HEK293 (cell line): ENCODE measurements around the gene CAP2.

ENCODE experiments used
- CTCF ChIA-PET: fragments of 350-600 bp; formaldehyde crosslinking; extraction: SDS; loops from one replicate; lab custom pipeline; 2021; ENCODE audit warnings: antibody characterized with exemption; lab: Yijun Ruan, JAX
- POLR2A ChIA-PET: fragments of 300-600 bp; formaldehyde crosslinking; extraction: SDS; loops from one replicate; lab custom pipeline; 2020; ENCODE audit warnings: antibody characterized with exemption, inconsistent platforms; lab: Yijun Ruan, JAX
- H3K27ac ChIP-seq: fragments of 200-500 bp; sonication (Bioruptor generic); 2 replicates; pipeline ENCODE4 v1.5.1; 2014; ENCODE audit warnings: low read depth, low read length, control low read depth, inconsistent platforms; ENCODE audit errors: extremely low read depth
- H3K36me3 ChIP-seq, 2 experiments: fragments of 200-500 bp in 1 of 2; sonication (Bioruptor generic) in 1 of 2; 1 replicate in 1 of 2; 2 replicates in 1 of 2; pipeline ENCODE4 v1.5.1; 2014 to 2017; ENCODE audit warnings: inconsistent platforms in 2 of 2, low read length in 2 of 2; ENCODE audit not compliant: control insufficient read depth in 2 of 2, insufficient read depth in 1 of 2
- H3K4me1 ChIP-seq: fragments of 200-500 bp; sonication (Bioruptor generic); 2 replicates; pipeline ENCODE4 v1.5.1; 2014; ENCODE audit warnings: mild to moderate bottlenecking, low read length, inconsistent platforms; ENCODE audit not compliant: control insufficient read depth, insufficient read depth
- H3K4me3 ChIP-seq: 2 replicates; pipeline ENCODE4 v1.5.1; 2011; ENCODE audit warnings: low read depth, mild to moderate bottlenecking, control low read depth, low read length, moderate library complexity
- H3K9me3 ChIP-seq: fragments of 200-500 bp; sonication (Bioruptor generic); 2 replicates; pipeline ENCODE4 v1.5.1; 2014; ENCODE audit warnings: low read depth, low read length, inconsistent platforms; ENCODE audit not compliant: control insufficient read depth, insufficient read depth
- EGR2 ChIP-seq: fragments of 450-650 bp; formaldehyde crosslinking; IDR thresholded peaks from 2 replicates; pipeline ENCODE4 v1.5.1; 2016; ENCODE audit warnings: low read depth, missing biosample characterization, missing genetic modification characterization
- KLF1 ChIP-seq: fragments of 450-650 bp; formaldehyde crosslinking; IDR thresholded peaks from 2 replicates; pipeline ENCODE4 v1.5.1; 2016; ENCODE audit warnings: missing biosample characterization, missing genetic modification characterization
- ZFP3 ChIP-seq: fragments of 450-650 bp; formaldehyde crosslinking; IDR thresholded peaks from 2 replicates; pipeline ENCODE4 v1.5.1; 2016; ENCODE audit warnings: low read depth, missing biosample characterization, missing genetic modification characterization
- ZNF16 ChIP-seq: fragments of 450-650 bp; formaldehyde crosslinking; IDR thresholded peaks from 2 replicates; pipeline ENCODE4 v1.5.1; 2016; ENCODE audit warnings: low read depth, missing biosample characterization, missing genetic modification characterization
- ZNF174 ChIP-seq: fragments of 450-650 bp; formaldehyde crosslinking; IDR thresholded peaks from 2 replicates; pipeline ENCODE4 v1.5.0; 2017; ENCODE audit warnings: missing biosample characterization, mild to moderate bottlenecking, missing genetic modification characterization
- ZNF19 ChIP-seq: fragments of 450-650 bp; formaldehyde crosslinking; IDR thresholded peaks from 2 replicates; pipeline ENCODE4; 2016; ENCODE audit warnings: missing biosample characterization, missing genetic modification characterization, low read depth
- ZNF202 ChIP-seq: fragments of 450-650 bp; formaldehyde crosslinking; IDR thresholded peaks from 2 replicates; pipeline ENCODE4 v1.5.1; 2016; ENCODE audit warnings: missing biosample characterization, missing genetic modification characterization, borderline replicate concordance
- ZNF354C ChIP-seq: fragments of 450-650 bp; formaldehyde crosslinking; IDR thresholded peaks from 2 replicates; pipeline ENCODE4 v1.5.1; 2016; ENCODE audit warnings: missing biosample characterization, missing genetic modification characterization, low read depth, borderline replicate concordance
- ZNF501 ChIP-seq: fragments of 450-650 bp; formaldehyde crosslinking; IDR thresholded peaks from 2 replicates; pipeline ENCODE4 v1.5.1; 2016; ENCODE audit warnings: missing biosample characterization, missing genetic modification characterization
- ZNF510 ChIP-seq: fragments of 450-650 bp; formaldehyde crosslinking; IDR thresholded peaks from 2 replicates; pipeline ENCODE4 v1.5.1; 2018; ENCODE audit warnings: mild to moderate bottlenecking, missing genetic modification characterization, missing biosample characterization; ENCODE audit not compliant: insufficient replicate concordance
- ZNF777 ChIP-seq: fragments of 450-650 bp; formaldehyde crosslinking; IDR thresholded peaks from 2 replicates; pipeline ENCODE4 v1.5.1; 2017; ENCODE audit warnings: missing biosample characterization, missing genetic modification characterization, borderline replicate concordance
- ZSCAN23 ChIP-seq: fragments of 450-650 bp; formaldehyde crosslinking; IDR thresholded peaks from 2 replicates; pipeline ENCODE4 v1.5.1; 2016; ENCODE audit warnings: missing biosample characterization, missing genetic modification characterization
- ZXDB ChIP-seq: fragments of 450-650 bp; formaldehyde crosslinking; IDR thresholded peaks from 2 replicates; pipeline ENCODE4 v1.5.1; 2016; ENCODE audit warnings: missing biosample characterization, missing genetic modification characterization
- TF ChIP-seq, protein P1 (sequence below): fragments of 450-650 bp; formaldehyde crosslinking; IDR thresholded peaks from 2 replicates; pipeline ENCODE4 v1.5.1; 2016; ENCODE audit warnings: missing biosample characterization, missing genetic modification characterization, borderline replicate concordance
- TF ChIP-seq, protein P2 (sequence below): fragments of 450-650 bp; formaldehyde crosslinking; IDR thresholded peaks from 2 replicates; pipeline ENCODE4 v1.5.1; 2017; ENCODE audit warnings: missing biosample characterization, missing genetic modification characterization
- TF ChIP-seq, protein P3 (sequence below): fragments of 450-650 bp; formaldehyde crosslinking; IDR thresholded peaks from 2 replicates; pipeline ENCODE4 v1.5.1; 2016; ENCODE audit warnings: missing biosample characterization, missing genetic modification characterization
- TF ChIP-seq, protein P4 (sequence below): fragments of 450-650 bp; formaldehyde crosslinking; IDR thresholded peaks from 2 replicates; pipeline ENCODE4 v1.5.1; 2017; ENCODE audit warnings: missing biosample characterization, missing genetic modification characterization

CAP2 gene

DNA sequence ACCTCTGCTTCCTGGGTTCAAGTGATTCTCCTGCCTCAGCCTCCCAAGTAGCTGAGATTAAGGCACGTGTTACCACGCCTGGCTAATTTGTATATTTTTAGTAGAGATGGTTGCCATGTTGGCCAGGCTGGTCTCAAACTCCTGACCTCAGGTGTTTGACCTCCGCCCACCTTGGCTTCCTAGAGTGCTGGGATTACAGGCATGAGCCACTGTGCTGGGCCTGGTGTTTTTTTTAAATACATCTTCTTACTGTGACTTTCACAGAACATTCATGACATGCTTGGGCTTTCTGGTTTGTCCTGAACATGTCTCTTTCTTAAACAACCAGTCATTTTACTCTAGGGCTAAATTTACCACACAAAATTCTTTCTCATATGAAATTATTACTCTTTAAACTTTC lies 172.0 kb downstream of the CAP2 start (continued):
- TF ChIP-seq, protein P1, sequence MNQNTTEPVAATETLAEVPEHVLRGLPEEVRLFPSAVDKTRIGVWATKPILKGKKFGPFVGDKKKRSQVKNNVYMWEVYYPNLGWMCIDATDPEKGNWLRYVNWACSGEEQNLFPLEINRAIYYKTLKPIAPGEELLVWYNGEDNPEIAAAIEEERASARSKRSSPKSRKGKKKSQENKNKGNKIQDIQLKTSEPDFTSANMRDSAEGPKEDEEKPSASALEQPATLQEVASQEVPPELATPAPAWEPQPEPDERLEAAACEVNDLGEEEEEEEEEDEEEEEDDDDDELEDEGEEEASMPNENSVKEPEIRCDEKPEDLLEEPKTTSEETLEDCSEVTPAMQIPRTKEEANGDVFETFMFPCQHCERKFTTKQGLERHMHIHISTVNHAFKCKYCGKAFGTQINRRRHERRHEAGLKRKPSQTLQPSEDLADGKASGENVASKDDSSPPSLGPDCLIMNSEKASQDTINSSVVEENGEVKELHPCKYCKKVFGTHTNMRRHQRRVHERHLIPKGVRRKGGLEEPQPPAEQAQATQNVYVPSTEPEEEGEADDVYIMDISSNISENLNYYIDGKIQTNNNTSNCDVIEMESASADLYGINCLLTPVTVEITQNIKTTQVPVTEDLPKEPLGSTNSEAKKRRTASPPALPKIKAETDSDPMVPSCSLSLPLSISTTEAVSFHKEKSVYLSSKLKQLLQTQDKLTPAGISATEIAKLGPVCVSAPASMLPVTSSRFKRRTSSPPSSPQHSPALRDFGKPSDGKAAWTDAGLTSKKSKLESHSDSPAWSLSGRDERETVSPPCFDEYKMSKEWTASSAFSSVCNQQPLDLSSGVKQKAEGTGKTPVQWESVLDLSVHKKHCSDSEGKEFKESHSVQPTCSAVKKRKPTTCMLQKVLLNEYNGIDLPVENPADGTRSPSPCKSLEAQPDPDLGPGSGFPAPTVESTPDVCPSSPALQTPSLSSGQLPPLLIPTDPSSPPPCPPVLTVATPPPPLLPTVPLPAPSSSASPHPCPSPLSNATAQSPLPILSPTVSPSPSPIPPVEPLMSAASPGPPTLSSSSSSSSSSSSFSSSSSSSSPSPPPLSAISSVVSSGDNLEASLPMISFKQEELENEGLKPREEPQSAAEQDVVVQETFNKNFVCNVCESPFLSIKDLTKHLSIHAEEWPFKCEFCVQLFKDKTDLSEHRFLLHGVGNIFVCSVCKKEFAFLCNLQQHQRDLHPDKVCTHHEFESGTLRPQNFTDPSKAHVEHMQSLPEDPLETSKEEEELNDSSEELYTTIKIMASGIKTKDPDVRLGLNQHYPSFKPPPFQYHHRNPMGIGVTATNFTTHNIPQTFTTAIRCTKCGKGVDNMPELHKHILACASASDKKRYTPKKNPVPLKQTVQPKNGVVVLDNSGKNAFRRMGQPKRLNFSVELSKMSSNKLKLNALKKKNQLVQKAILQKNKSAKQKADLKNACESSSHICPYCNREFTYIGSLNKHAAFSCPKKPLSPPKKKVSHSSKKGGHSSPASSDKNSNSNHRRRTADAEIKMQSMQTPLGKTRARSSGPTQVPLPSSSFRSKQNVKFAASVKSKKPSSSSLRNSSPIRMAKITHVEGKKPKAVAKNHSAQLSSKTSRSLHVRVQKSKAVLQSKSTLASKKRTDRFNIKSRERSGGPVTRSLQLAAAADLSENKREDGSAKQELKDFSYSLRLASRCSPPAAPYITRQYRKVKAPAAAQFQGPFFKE (tag by site-specific recombination): no peak
- TF ChIP-seq, protein P2, sequence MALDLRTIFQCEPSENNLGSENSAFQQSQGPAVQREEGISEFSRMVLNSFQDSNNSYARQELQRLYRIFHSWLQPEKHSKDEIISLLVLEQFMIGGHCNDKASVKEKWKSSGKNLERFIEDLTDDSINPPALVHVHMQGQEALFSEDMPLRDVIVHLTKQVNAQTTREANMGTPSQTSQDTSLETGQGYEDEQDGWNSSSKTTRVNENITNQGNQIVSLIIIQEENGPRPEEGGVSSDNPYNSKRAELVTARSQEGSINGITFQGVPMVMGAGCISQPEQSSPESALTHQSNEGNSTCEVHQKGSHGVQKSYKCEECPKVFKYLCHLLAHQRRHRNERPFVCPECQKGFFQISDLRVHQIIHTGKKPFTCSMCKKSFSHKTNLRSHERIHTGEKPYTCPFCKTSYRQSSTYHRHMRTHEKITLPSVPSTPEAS (tag by site-specific recombination): no peak
- TF ChIP-seq ZNF202 (tag by site-specific recombination) (no peak), ZNF16 (tag by site-specific recombination) (no peak), EGR2 (tag by site-specific recombination) (no peak), ZXDB (tag by site-specific recombination) (no peak), ZNF174 (no peak), ZNF510 (tag by site-specific recombination) (peak; percentile 39), ZNF19 (tag by site-specific recombination) (no peak)
- TF ChIP-seq, protein P3, sequence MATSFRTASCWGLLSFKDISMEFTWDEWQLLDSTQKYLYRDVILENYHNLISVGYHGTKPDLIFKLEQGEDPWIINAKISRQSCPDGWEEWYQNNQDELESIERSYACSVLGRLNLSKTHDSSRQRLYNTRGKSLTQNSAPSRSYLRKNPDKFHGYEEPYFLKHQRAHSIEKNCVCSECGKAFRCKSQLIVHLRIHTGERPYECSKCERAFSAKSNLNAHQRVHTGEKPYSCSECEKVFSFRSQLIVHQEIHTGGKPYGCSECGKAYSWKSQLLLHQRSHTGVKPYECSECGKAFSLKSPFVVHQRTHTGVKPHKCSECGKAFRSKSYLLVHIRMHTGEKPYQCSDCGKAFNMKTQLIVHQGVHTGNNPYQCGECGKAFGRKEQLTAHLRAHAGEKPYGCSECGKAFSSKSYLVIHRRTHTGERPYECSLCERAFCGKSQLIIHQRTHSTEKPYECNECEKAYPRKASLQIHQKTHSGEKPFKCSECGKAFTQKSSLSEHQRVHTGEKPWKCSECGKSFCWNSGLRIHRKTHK (tag by site-specific recombination): 0 out of 2 replicates have a peak, but pooled peaks have one; percentile 23

DNA sequence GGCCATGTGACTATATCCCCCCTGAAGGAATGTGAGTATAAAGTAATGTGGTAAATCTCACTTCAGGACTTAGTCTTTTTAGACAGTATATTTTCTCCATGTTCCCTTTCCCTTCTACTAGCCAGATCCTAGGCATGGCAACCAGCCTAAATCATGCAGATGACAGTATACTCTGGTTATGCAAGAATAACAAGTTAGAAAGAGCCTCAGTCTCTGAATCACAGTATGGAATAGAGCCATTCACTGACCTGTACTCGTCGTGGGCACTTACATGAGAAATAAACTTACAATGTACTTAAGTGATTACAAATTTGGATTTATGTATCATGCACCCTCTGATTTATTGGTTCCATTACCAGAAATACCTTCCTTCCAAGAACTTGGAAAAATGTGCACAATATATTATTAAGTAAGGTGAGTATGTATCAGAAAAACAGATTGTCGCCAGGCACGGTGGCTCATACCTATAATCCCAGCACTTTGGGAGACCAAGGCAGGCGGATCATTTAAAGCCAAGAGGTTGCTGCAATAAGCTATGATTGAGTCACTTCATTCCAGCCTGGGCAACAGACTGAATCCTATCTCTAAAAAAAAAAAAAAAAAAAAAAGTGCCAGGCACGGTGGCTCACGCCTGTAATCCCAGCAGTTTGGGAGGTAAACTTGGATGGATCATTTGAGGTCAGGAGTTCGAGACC lies 181.6 kb downstream of the CAP2 start:
- ChIA-PET CTCF (no interaction called here), POLR2A (no interaction called here)
- Histone ChIP-seq H3K9me3 (no peaks in the 10 kb centered on the region), H3K27ac (no peak overlapping the region), H3K4me3 (no peak overlapping the region), H3K4me1 (no peaks in the 10 kb centered on the region), H3K36me3 (no peaks in the 10 kb centered on the region)
- TF ChIP-seq ZSCAN23 (no peak), ZNF354C (tag by site-specific recombination) (no peak), ZNF777 (no peak), KLF1 (tag by site-specific recombination) (no peak), ZFP3 (no peak), ZNF501 (tag by site-specific recombination) (no peak)
- TF ChIP-seq, protein P4, sequence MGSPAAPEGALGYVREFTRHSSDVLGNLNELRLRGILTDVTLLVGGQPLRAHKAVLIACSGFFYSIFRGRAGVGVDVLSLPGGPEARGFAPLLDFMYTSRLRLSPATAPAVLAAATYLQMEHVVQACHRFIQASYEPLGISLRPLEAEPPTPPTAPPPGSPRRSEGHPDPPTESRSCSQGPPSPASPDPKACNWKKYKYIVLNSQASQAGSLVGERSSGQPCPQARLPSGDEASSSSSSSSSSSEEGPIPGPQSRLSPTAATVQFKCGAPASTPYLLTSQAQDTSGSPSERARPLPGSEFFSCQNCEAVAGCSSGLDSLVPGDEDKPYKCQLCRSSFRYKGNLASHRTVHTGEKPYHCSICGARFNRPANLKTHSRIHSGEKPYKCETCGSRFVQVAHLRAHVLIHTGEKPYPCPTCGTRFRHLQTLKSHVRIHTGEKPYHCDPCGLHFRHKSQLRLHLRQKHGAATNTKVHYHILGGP (tag by site-specific recombination): no peak
